ENCODE results near the gene CTTN. TPM values are rescaled to one million over a fixed set of nuclear protein-coding genes. Genes with fewer than 3 reads are reported as not detected.

Gene CTTN
- total and polyA plus RNA-seq, 12 donors, result 68.5 to 173 (median 146) TPM

GRCh38 chr11:70424765-70425344 is 26.5 kb downstream of the CTTN start:
- Histone ChIP-seq H3K27ac (no peak overlapping the region), H3K9me3 (no peaks in the 10 kb centered on the region), H3K4me1 (peaks cover 0 to 4% (median 0%) of the 10 kb centered on the region in 9 donors), H3K36me3 (peaks cover 4 to 100% (median 60%) of the 10 kb centered on the region in 9 donors), H3K27me3 (peaks cover 0 to 49% (median 0%) of the 10 kb centered on the region in 7 donors), H3K4me3 (no peak overlapping the region)
- DNase-seq (no peak), ATAC-seq (no peak)
- no peak for TF ChIP-seq CTCF (IDR thresholded peaks at IDR 0.05)
- 84 to 90% methylated on average over 14 of the region's 14 CpGs for WGBS, 2 donors
- intact Hi-C loops (cut with DNase I), result loop anchor here in 1 of 10 donors (2.0 kb wide), 1 partner anchor 44 kb away; no protein-coding TSS in a partner anchor

- intact Hi-C loops (cut with DNase I), result no loop called here
Observed at GRCh38 chr11:70427436-70427835, 29.1 kb downstream of the CTTN start.

GRCh38 chr11:70428701-70429427 is 30.5 kb downstream of the CTTN start:
- WGBS, 2 donors, result 93 to 96% methylated on average over 18 of the region's 18 CpGs
- Histone ChIP-seq H3K9me3 (no peaks in the 10 kb centered on the region), H3K36me3 (peaks cover 19 to 100% (median 70%) of the 10 kb centered on the region in 9 donors), H3K4me1 (peaks cover 0 to 3% (median 0%) of the 10 kb centered on the region in 9 donors), H3K4me3 (no peak overlapping the region), H3K27ac (no peak overlapping the region), H3K27me3 (peaks cover 0 to 43% (median 0%) of the 10 kb centered on the region in 7 donors)
- no peak for TF ChIP-seq CTCF (IDR thresholded peaks at IDR 0.05)
- no peak for DNase-seq
- intact Hi-C loops (cut with DNase I), result no loop called here
- ATAC-seq, result no peak

More at GRCh38 chr11:70427436-70427835, 29.1 kb downstream of the CTTN start:
- WGBS, 2 donors, result 91 to 97% methylated on average over 11 of the region's 11 CpGs
- DNase-seq (no peak), ATAC-seq (no peak)
- H3K27ac ChIP-seq, result no peak overlapping the region
- H3K4me1 ChIP-seq, result peaks cover 0 to 4% (median 0%) of the 10 kb centered on the region in 9 donors
- TF ChIP-seq CTCF (IDR thresholded peaks at IDR 0.05), result no peak
- peaks cover 13 to 100% (median 66%) of the 10 kb centered on the region in 9 donors for H3K36me3 ChIP-seq
- H3K4me3 ChIP-seq, result no peak overlapping the region
- H3K27me3 ChIP-seq, result peaks cover 0 to 48% (median 0%) of the 10 kb centered on the region in 7 donors
- H3K9me3 ChIP-seq, result no peaks in the 10 kb centered on the region

- TF ChIP-seq CTCF (IDR thresholded peaks at IDR 0.05), result no peak
- WGBS, 2 donors, result 70 to 78% methylated on average over 8 of the region's 8 CpGs
- H3K4me3 ChIP-seq, result no peak overlapping the region
Observed at GRCh38 chr11:70429428-70429705, 31.0 kb downstream of the CTTN start.

More at GRCh38 chr11:70429428-70429705, 31.0 kb downstream of the CTTN start:
- H3K4me1 ChIP-seq, result peaks cover 0 to 3% (median 0%) of the 10 kb centered on the region in 9 donors
- no peaks in the 10 kb centered on the region for H3K9me3 ChIP-seq
- H3K27me3 ChIP-seq, result peaks cover 0 to 43% (median 0%) of the 10 kb centered on the region in 7 donors
- intact Hi-C loops (cut with DNase I), result no loop called here
- DNase-seq, result no peak
- no peak overlapping the region for H3K27ac ChIP-seq
- H3K36me3 ChIP-seq, result peaks cover 22 to 100% (median 73%) of the 10 kb centered on the region in 9 donors
- no peak for ATAC-seq
